T47D (cell line): ENCODE results near the gene IFT57.
"Not testable (repeated sequence)": the region's sequence is repeated elsewhere in the genome, so short reads cannot be mapped to it uniquely, and the experiment has no call there.

Experiments used
- DNase-seq, 2 experiments: peaks; one replicate each; pipeline versions ENCODE4 v3.0.0 to v3.0.0-alpha.2; 2011 to 2012; ENCODE audit warnings: low read depth in 1 of 2, low spot score in 1 of 2
- JUND ChIP-seq: IDR thresholded peaks from 2 replicates; pipeline ENCODE4 v1.6.1; 2012; ENCODE audit warnings: low read depth
- in situ Hi-C: cut with HindIII; loops from 2 replicates; pipeline ENCODE4 v1.10.0; 2016; ENCODE audit warnings: low sequenced_read_pairs, low pct_unique_long_range_greater_than_20kb

IFT57 gene

DNA sequence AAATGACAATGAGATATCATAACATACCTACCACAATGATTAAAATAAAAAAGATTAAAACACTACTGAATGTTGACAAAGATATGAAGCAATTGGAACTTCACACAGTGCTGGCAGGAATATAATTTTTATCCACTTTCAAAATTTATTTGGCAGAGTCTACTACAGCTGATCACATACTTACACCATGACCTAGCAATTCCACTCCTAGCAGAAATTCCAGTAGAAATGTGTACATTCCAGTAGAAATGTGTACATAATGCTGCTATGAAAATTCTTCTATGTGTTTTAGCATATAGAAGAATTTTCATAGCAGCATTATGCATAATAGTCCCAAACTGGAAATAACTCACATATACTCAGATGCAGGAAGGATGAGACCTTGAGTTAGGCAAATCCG lies 43.5 kb downstream of the IFT57 start:
- in situ Hi-C loops = no loop called here
- peak in 1 of 2 experiments; percentile 19 for DNase-seq
- TF ChIP-seq JUND = no peak

DNA sequence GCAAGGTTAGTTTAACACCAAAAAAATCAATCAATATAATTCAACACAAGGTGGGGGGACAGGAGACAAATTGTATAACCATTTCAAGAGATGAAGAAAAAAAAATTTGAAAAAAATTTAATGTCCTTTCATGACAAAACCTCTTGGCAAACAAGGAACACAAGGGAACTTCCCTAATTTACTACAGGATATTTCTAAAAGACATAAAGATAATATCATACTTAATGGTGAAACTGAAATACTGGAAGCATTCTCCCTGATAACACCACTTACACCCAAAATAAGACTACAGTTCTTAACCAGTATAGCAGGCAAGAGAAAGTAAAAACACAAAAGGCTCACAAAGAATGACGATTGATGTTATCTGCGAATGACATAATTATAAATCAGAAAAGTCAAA lies 44.7 kb downstream of the IFT57 start:
- DNase-seq = no peak
- TF ChIP-seq JUND = no peak
- in situ Hi-C loops = no loop called here

DNA sequence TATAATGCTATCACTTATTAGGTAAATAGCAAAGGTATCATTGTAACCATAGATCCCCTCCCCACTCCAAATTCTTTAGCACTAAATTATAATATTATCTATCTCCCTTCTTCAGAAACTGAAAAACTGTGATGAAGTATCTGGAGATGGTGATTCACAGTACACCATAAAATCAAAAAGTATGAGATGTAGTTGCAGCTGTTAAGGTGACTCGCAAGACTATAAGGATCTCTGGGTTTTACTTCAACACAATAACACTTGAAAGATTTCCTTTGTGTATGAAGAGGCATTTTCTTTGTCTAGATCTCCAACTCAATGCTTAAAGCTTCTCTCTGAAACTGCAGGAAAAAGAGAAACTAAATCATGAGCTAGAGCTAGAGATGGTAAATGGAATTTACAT lies 46.9 kb downstream of the IFT57 start:
- no peak for TF ChIP-seq JUND
- in situ Hi-C loops = no loop called here
- DNase-seq = no peak

DNA sequence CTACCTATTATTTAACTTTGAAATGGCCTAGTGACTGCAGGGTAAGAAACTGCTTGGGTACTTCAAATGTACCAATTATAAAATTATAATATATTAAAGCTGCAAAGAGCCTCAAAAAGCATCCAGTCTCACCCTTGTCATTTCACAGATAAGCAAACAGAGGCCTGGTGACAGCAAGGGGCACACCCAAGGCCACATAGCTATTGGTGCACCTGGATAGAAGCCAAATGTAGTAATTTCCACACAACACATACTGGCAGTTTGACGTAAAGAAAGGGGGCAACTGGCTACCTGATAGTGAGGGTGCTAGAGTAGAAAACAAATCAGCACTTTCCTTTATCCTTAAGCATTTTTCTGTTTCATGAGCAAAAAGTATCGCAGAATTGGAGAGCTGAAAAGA lies 51.1 kb downstream of the IFT57 start:
- TF ChIP-seq JUND = no peak
- no peak for DNase-seq
- in situ Hi-C loops = no loop called here

- in situ Hi-C loops = no loop called here
- no peak for DNase-seq
- TF ChIP-seq JUND = no peak
Measured at GRCh38 chr3:108164391-108164790, 57.8 kb downstream of the IFT57 start.

- DNase-seq = no peak
- in situ Hi-C loops = no loop called here
- no peak for TF ChIP-seq JUND
Measured at GRCh38 chr3:108159865-108160264, 62.4 kb downstream of the IFT57 start.

GRCh38 chr3:108159105-108159504 lies 63.1 kb downstream of the IFT57 start:
- no peak for DNase-seq
- in situ Hi-C loops = no loop called here
- no peak for TF ChIP-seq JUND

DNA sequence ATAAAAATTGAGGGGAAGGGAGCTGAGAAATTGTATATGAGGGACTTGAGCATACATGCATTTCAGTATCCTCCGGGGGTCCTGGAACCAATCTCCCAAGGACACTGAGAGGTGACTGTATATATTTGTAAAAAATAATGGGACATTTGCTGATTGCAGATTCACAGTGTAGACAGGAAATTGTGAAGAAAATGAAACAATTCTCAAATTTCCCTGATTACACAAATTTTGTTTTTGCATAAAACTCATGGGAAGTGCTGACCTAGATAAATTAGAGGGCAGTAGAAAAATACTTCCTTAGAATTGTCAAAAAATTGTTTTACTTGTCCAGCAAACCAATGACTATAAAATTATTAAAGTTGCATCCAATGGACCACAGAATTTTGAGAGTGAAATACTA lies 64.0 kb downstream of the IFT57 start:
- TF ChIP-seq JUND = no peak
- no peak for DNase-seq
- in situ Hi-C loops = no loop called here

DNA sequence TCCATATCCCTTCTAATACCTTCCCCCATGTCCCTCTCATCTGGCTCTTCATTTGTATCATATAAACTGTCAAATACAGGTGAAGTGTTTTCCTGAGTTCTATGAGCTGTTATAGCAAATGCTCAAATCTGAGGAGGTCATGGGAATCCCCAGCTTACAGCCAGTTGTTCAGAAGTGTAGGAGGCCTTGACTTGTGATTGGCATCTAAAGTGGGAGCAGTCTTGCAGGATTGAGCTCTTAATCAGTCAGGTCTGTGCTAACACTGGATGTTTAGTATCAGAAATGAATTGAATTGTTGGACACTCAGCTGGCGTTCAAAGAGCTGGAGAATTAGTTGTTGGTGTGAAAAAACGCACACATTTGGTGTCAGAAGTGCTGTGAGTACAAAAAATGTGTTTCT lies 65.0 kb downstream of the IFT57 start:
- no peak for TF ChIP-seq JUND
- no peak for DNase-seq
- in situ Hi-C loops = no loop called here

- TF ChIP-seq JUND = no peak
- in situ Hi-C loops = no loop called here
- no peak for DNase-seq
Measured at GRCh38 chr3:108156312-108156853, 65.8 kb downstream of the IFT57 start.

- in situ Hi-C loops = not testable (repeated sequence)
Measured at GRCh38 chr3:108155642-108156041, 66.6 kb downstream of the IFT57 start.

GRCh38 chr3:108153451-108153981 lies 68.7 kb downstream of the IFT57 start:
- in situ Hi-C loops = no loop called here
- peak in 1 of 2 experiments; percentile 74 for DNase-seq
- no peak for TF ChIP-seq JUND

More at GRCh38 chr3:108155642-108156041, 66.6 kb downstream of the IFT57 start:
- DNase-seq = not testable (repeated sequence)

DNA sequence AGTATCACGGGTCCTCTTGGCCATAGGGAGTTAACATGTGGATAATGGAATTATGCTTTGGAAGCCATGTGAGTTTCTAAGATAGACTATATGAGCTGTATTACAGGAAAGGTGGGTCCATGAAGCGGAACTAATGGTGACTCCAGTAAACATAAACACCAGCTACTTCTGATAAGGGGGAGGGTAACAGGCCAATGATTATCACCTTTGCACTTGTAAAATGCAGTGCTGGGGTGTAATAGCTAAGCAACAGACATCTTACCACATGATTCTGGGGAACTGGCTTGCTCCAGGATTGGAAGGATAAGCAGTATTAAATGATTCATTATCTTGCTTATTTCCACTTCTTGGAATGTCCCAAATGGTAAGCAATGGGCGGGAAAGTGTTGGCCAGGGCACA lies 70.0 kb downstream of the IFT57 start:
- no peak for TF ChIP-seq JUND
- DNase-seq = no peak
- in situ Hi-C loops = no loop called here

GRCh38 chr3:108150200-108150599 lies 72.0 kb downstream of the IFT57 start:
- no peak for DNase-seq
- in situ Hi-C loops = no loop called here
- TF ChIP-seq JUND = no peak

GRCh38 chr3:108146139-108146538 lies 76.1 kb downstream of the IFT57 start:
- in situ Hi-C loops = no loop called here
- no peak for DNase-seq
- no peak for TF ChIP-seq JUND
